T follicular helper cell (primary cell): ENCODE results near the gene FRMD4B.
A peak's percentile ranks its signal among the peaks of the same experiment; 100 is the strongest.

Experiments used
- DNase-seq: peaks from one replicate; pipeline ENCODE4 v3.0.0-alpha.2; 2020; ENCODE audit warnings: low read depth

The FRMD4B gene

GRCh38 chr3:69364354-69364753 is 21.5 kb downstream of the FRMD4B start:
- DNase-seq = no peak

- no peak for DNase-seq
Measured at GRCh38 chr3:69360690-69361089, 25.2 kb downstream of the FRMD4B start.

- no peak for DNase-seq
Measured at GRCh38 chr3:69359916-69360315, 26.0 kb downstream of the FRMD4B start.

GRCh38 chr3:69359339-69359893 is 26.5 kb downstream of the FRMD4B start:
- DNase-seq = no peak

- no peak for DNase-seq
Measured at GRCh38 chr3:69357196-69357595, 28.7 kb downstream of the FRMD4B start.

GRCh38 chr3:69354948-69355347 is 30.9 kb downstream of the FRMD4B start:
- no peak for DNase-seq

- DNase-seq = no peak
Measured at GRCh38 chr3:69353503-69353902, 32.4 kb downstream of the FRMD4B start.

- DNase-seq = no peak
Measured at GRCh38 chr3:69353088-69353478, 32.8 kb downstream of the FRMD4B start.

GRCh38 chr3:69352305-69353087 is 33.4 kb downstream of the FRMD4B start:
- no peak for DNase-seq

GRCh38 chr3:69343875-69344274 is 42.0 kb downstream of the FRMD4B start:
- DNase-seq = no peak

GRCh38 chr3:69342074-69342473 is 43.8 kb downstream of the FRMD4B start:
- DNase-seq = no peak

- DNase-seq = no peak
Measured at GRCh38 chr3:69339760-69340159, 46.1 kb downstream of the FRMD4B start.

- DNase-seq = no peak
Measured at GRCh38 chr3:69338911-69339310, 47.0 kb downstream of the FRMD4B start.

- DNase-seq = no peak
Measured at GRCh38 chr3:69332934-69333333, 53.0 kb downstream of the FRMD4B start.

GRCh38 chr3:69330891-69331400 is 54.9 kb downstream of the FRMD4B start:
- no peak for DNase-seq

GRCh38 chr3:69329892-69330291 is 56.0 kb downstream of the FRMD4B start:
- DNase-seq = no peak

- no peak for DNase-seq
Measured at GRCh38 chr3:69328963-69329302, 57.0 kb downstream of the FRMD4B start.

GRCh38 chr3:69328103-69328962 is 57.6 kb downstream of the FRMD4B start:
- DNase-seq = no peak

- DNase-seq = peak; percentile 2
Measured at GRCh38 chr3:69326855-69327300, 59.0 kb downstream of the FRMD4B start.

- no peak for DNase-seq
Measured at GRCh38 chr3:69325151-69325550, 60.7 kb downstream of the FRMD4B start.

- DNase-seq = no peak
Measured at GRCh38 chr3:69324362-69325025, 61.4 kb downstream of the FRMD4B start.

- no peak for DNase-seq
Measured at GRCh38 chr3:69323941-69324340, 61.9 kb downstream of the FRMD4B start.
